ENCODE results near the gene TMEM132D.

- TF ChIP-seq POLR2A (IDR thresholded peaks at IDR 0.05): no peak
- TF ChIP-seq CTCF (IDR thresholded peaks at IDR 0.05): no peak
Measured at GRCh38 chr12:129700036-129700435, 203.8 kb downstream of the TMEM132D start.

Data from gastroesophageal sphincter (tissue), 3 donors.